ENCODE results near the gene CSKMT.
"Not testable (repeated sequence)": the region's sequence is repeated elsewhere in the genome, so short reads cannot be mapped to it uniquely, and the experiment has no call there.

The CSKMT gene

DNA sequence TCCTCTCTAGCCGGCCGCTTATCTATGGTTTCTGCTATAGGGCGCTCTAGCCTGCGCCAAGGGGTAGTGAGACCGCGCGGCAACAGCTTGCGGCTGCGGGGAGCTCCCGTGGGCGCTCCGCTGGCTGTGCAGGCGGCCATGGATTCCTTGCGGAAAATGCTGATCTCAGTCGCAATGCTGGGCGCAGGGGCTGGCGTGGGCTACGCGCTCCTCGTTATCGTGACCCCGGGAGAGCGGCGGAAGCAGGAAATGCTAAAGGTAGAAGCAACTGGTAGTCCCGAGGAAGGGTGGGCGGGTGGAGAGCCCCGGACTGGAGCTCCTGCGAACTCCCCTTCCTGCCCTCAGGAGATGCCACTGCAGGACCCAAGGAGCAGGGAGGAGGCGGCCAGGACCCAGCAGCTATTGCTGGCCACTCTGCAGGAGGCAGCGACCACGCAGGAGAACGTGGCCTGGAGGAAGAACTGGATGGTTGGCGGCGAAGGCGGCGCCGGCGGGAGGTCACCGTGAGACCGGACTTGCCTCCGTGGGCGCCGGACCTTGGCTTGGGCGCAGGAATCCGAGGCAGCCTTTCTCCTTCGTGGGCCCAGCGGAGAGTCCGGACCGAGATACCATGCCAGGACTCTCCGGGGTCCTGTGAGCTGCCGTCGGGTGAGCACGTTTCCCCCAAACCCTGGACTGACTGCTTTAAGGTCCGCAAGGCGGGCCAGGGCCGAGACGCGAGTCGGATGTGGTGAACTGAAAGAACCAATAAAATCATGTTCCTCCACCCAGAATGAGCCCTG is 6.7 kb downstream of the CSKMT start, which contains the start of the genes LBHD1 and UQCC3:
Gene LBHD1, minus strand, starts transcription at position 660 of the 782 bp plus-strand sequence. CDS start 2,236 bp downstream, outside the sequence.
Gene UQCC3, plus strand, starts transcription at position 66 of the 782 bp plus-strand sequence. Its CDS starts 73 bp downstream, at position 139.
- H3K27me3 ChIP-seq (ENCODE audit: control insufficient read depth in 5 of 5, insufficient read depth in 4 of 5, low read length in 5 of 5): no peaks in the 10 kb centered on the region
- peak within 1 kb of the TSS; percentile 83 to 91 (median 84) for H3K9ac ChIP-seq (ENCODE audit: low read length in 5 of 5)
- H3K4me1 ChIP-seq (ENCODE audit: control insufficient read depth in 5 of 5, insufficient read depth in 5 of 5, low read length in 5 of 5): peaks cover under 1 to 46% (median 36%) of the 10 kb centered on the region in 5 donors
- peaks cover 8 to 38% (median 18%) of the 10 kb centered on the region in 5 donors for H3K36me3 ChIP-seq (ENCODE audit: control insufficient read depth in 5 of 5, insufficient read depth in 5 of 5, low read length in 5 of 5)
- peak within 1 kb of the TSS; percentile 89 for H3K27ac ChIP-seq (ENCODE audit: low read depth, low read length)
- peak within 1 kb of the TSS; percentile 81 to 98 (median 94) for H3K4me3 ChIP-seq (ENCODE audit: low read depth in 1 of 5, low read length in 5 of 5)
- no peaks in the 10 kb centered on the region for H3K9me3 ChIP-seq (ENCODE audit: control insufficient read depth in 5 of 5, low read length in 5 of 5)

DNA sequence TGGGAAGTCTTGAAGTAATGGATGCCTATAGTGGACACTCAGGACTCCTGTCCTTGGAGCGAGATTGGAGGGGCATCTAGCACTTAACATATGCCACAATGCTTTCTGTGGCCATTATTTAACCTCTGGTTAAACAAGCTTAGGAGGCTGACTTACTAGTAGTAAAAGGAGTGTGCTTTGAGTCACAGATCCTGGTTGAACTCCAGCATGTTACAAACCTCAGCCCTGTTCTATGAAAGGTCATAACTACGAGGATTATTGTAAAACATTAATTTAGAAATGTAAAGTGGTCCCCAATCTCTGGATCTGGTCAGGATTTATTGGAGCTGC is 8.0 kb downstream of the CSKMT start:
- peak overlapping the region in 2 of 5 donors; percentile 30 to 83 for H3K9ac ChIP-seq (ENCODE audit: low read length in 5 of 5)
- H3K27ac ChIP-seq (ENCODE audit: low read depth, low read length): no peak overlapping the region
- H3K36me3 ChIP-seq (ENCODE audit: control insufficient read depth in 5 of 5, insufficient read depth in 5 of 5, low read length in 5 of 5): peaks cover 12 to 43% (median 25%) of the 10 kb centered on the region in 5 donors
- H3K9me3 ChIP-seq (ENCODE audit: control insufficient read depth in 5 of 5, low read length in 5 of 5): no peaks in the 10 kb centered on the region
- H3K4me3 ChIP-seq (ENCODE audit: low read depth in 1 of 5, low read length in 5 of 5): no peak overlapping the region
- H3K27me3 ChIP-seq (ENCODE audit: control insufficient read depth in 5 of 5, insufficient read depth in 4 of 5, low read length in 5 of 5): no peaks in the 10 kb centered on the region
- peaks cover 1 to 49% (median 39%) of the 10 kb centered on the region in 5 donors for H3K4me1 ChIP-seq (ENCODE audit: control insufficient read depth in 5 of 5, insufficient read depth in 5 of 5, low read length in 5 of 5)

DNA sequence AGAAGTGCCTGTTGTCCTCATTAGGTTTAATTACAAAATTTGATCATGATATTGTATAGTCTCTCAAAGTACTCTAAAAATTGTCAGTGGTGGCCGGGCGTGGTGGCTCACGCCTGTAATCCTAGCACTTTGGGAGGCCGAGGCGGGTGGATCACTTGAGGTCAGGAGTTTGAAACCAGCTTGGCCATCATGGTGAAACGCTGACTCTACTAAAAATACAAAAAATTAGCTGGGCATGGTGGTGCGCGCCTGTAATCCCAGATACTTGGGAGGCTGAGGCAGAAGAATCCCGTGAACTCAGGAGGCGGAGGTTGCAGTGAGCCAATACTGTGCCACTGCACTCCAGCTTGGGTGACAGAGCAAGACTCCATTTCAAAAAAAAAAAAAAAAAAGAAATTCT is 10.3 kb downstream of the CSKMT start:
- H3K4me1 ChIP-seq (ENCODE audit: control insufficient read depth in 5 of 5, insufficient read depth in 5 of 5, low read length in 5 of 5): peaks cover 8 to 51% (median 40%) of the 10 kb centered on the region in 5 donors
- peaks cover 12 to 38% (median 25%) of the 10 kb centered on the region in 5 donors for H3K36me3 ChIP-seq (ENCODE audit: control insufficient read depth in 5 of 5, insufficient read depth in 5 of 5, low read length in 5 of 5)
- H3K4me3 ChIP-seq (ENCODE audit: low read depth in 1 of 5, low read length in 5 of 5); H3K27ac ChIP-seq (ENCODE audit: low read depth, low read length); H3K9ac ChIP-seq (ENCODE audit: low read length in 5 of 5); H3K27me3 ChIP-seq (ENCODE audit: control insufficient read depth in 5 of 5, insufficient read depth in 4 of 5, low read length in 5 of 5); H3K9me3 ChIP-seq (ENCODE audit: control insufficient read depth in 5 of 5, low read length in 5 of 5): not testable (repeated sequence)

DNA sequence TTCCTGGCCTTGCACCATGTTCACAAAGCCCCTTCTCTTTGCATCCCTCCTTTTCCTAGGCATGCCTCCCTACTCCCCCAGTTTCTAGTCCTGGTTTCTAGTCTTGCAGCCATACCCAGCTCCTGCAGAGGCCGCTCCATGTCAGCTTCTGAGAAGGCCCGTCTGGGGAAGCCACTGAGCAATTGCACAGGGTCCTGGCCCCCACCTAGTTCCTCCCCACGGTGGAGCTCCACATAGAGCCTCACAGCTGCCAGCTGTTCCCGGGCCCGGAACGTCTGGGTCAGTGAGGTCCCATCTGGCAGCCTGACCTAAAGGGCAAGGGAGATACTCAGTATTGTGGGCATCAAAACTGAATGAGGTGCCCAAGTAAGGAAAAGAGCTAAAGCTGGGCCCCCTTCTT is 11.6 kb downstream of the CSKMT start:
- H3K27ac ChIP-seq (ENCODE audit: low read depth, low read length): peak overlapping the region; percentile 98
- H3K9me3 ChIP-seq (ENCODE audit: control insufficient read depth in 5 of 5, low read length in 5 of 5): no peaks in the 10 kb centered on the region
- peaks cover 10 to 53% (median 40%) of the 10 kb centered on the region in 5 donors for H3K4me1 ChIP-seq (ENCODE audit: control insufficient read depth in 5 of 5, insufficient read depth in 5 of 5, low read length in 5 of 5)
- peaks cover 12 to 38% (median 25%) of the 10 kb centered on the region in 5 donors for H3K36me3 ChIP-seq (ENCODE audit: control insufficient read depth in 5 of 5, insufficient read depth in 5 of 5, low read length in 5 of 5)
- no peaks in the 10 kb centered on the region for H3K27me3 ChIP-seq (ENCODE audit: control insufficient read depth in 5 of 5, insufficient read depth in 4 of 5, low read length in 5 of 5)
- peak overlapping the region in 2 of 5 donors; percentile 45 to 98 for H3K9ac ChIP-seq (ENCODE audit: low read length in 5 of 5)
- no peak overlapping the region for H3K4me3 ChIP-seq (ENCODE audit: low read depth in 1 of 5, low read length in 5 of 5)

DNA sequence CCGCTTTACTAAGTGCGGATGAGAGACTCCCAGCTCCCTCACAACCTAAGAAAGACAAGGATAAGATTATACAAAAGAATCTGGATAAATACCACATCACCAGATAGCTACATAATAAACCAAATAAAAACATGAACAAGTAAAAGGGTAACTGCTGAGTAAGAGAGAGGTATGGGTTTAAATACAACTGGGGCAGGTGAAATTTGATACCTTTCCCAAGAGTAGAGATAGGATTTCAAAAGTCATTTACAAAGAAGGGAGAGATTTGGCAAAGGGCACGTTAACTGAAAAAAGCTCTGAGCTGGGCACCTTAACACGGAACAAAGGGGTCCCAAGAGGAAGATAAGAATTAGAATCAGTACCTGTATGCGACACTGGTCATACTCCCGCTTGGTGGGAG is 12.0 kb downstream of the CSKMT start:
- no peaks in the 10 kb centered on the region for H3K27me3 ChIP-seq (ENCODE audit: control insufficient read depth in 5 of 5, insufficient read depth in 4 of 5, low read length in 5 of 5)
- peak overlapping the region in 3 of 5 donors; percentile 97 to 98 (median 98) for H3K9ac ChIP-seq (ENCODE audit: low read length in 5 of 5)
- peak overlapping the region; percentile 98 for H3K27ac ChIP-seq (ENCODE audit: low read depth, low read length)
- no peaks in the 10 kb centered on the region for H3K9me3 ChIP-seq (ENCODE audit: control insufficient read depth in 5 of 5, low read length in 5 of 5)
- H3K36me3 ChIP-seq (ENCODE audit: control insufficient read depth in 5 of 5, insufficient read depth in 5 of 5, low read length in 5 of 5): peaks cover 12 to 38% (median 25%) of the 10 kb centered on the region in 5 donors
- no peak overlapping the region for H3K4me3 ChIP-seq (ENCODE audit: low read depth in 1 of 5, low read length in 5 of 5)
- H3K4me1 ChIP-seq (ENCODE audit: control insufficient read depth in 5 of 5, insufficient read depth in 5 of 5, low read length in 5 of 5): peaks cover 10 to 49% (median 35%) of the 10 kb centered on the region in 5 donors

DNA sequence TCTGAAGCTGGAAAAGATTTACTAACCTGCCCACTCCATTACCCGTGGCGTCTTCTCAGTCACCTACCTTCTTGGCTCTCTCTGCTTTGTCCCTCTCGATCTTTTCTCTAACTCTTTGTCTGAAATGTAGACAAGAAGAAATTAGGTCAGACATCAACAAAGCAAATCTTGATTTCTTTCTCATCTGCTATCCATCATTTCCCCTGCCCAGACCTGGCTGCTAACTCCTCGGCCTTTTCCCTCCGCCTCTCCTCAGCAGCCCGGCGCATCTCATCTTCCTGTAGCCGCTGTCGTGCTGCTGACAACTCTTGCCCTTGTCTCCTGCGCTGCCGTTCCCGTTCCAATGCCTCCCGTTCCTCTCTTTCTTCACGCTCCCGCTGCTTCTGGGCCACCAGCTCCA is 12.6 kb downstream of the CSKMT start:
- no peaks in the 10 kb centered on the region for H3K9me3 ChIP-seq (ENCODE audit: control insufficient read depth in 5 of 5, low read length in 5 of 5)
- peak overlapping the region; percentile 91 to 98 (median 97) for H3K9ac ChIP-seq (ENCODE audit: low read length in 5 of 5)
- peak overlapping the region in 4 of 5 donors; percentile 79 to 93 (median 88) for H3K4me3 ChIP-seq (ENCODE audit: low read depth in 1 of 5, low read length in 5 of 5)
- peak overlapping the region; percentile 98 for H3K27ac ChIP-seq (ENCODE audit: low read depth, low read length)
- H3K4me1 ChIP-seq (ENCODE audit: control insufficient read depth in 5 of 5, insufficient read depth in 5 of 5, low read length in 5 of 5): peaks cover 10 to 44% (median 30%) of the 10 kb centered on the region in 5 donors
- no peaks in the 10 kb centered on the region for H3K27me3 ChIP-seq (ENCODE audit: control insufficient read depth in 5 of 5, insufficient read depth in 4 of 5, low read length in 5 of 5)
- peaks cover 12 to 38% (median 25%) of the 10 kb centered on the region in 5 donors for H3K36me3 ChIP-seq (ENCODE audit: control insufficient read depth in 5 of 5, insufficient read depth in 5 of 5, low read length in 5 of 5)

GRCh38 chr11:62678433-62678769 is 13.3 kb downstream of the CSKMT start:
- peak overlapping the region; percentile 98 for H3K27ac ChIP-seq (ENCODE audit: low read depth, low read length)
- H3K9ac ChIP-seq (ENCODE audit: low read length in 5 of 5): peak overlapping the region; percentile 91 to 98 (median 97)
- H3K4me3 ChIP-seq (ENCODE audit: low read depth in 1 of 5, low read length in 5 of 5): peak overlapping the region; percentile 79 to 93 (median 86)
- peaks cover 10 to 37% (median 23%) of the 10 kb centered on the region in 5 donors for H3K4me1 ChIP-seq (ENCODE audit: control insufficient read depth in 5 of 5, insufficient read depth in 5 of 5, low read length in 5 of 5)
- H3K36me3 ChIP-seq (ENCODE audit: control insufficient read depth in 5 of 5, insufficient read depth in 5 of 5, low read length in 5 of 5): peaks cover 12 to 33% (median 22%) of the 10 kb centered on the region in 5 donors
- H3K27me3 ChIP-seq (ENCODE audit: control insufficient read depth in 5 of 5, insufficient read depth in 4 of 5, low read length in 5 of 5): no peaks in the 10 kb centered on the region
- H3K9me3 ChIP-seq (ENCODE audit: control insufficient read depth in 5 of 5, low read length in 5 of 5): no peaks in the 10 kb centered on the region

GRCh38 chr11:62678770-62679696 is 13.9 kb downstream of the CSKMT start, which contains the start of gene UBXN1:
UBXN1 (minus strand) TSS chr11:62679073; CDS start chr11:62678923, 150 bp downstream.
- peak within 1 kb of the TSS; percentile 91 to 98 (median 97) for H3K9ac ChIP-seq (ENCODE audit: low read length in 5 of 5)
- peak within 1 kb of the TSS; percentile 79 to 93 (median 86) for H3K4me3 ChIP-seq (ENCODE audit: low read depth in 1 of 5, low read length in 5 of 5)
- peaks cover 10 to 35% (median 23%) of the 10 kb centered on the region in 5 donors for H3K4me1 ChIP-seq (ENCODE audit: control insufficient read depth in 5 of 5, insufficient read depth in 5 of 5, low read length in 5 of 5)
- H3K27me3 ChIP-seq (ENCODE audit: control insufficient read depth in 5 of 5, insufficient read depth in 4 of 5, low read length in 5 of 5): no peaks in the 10 kb centered on the region
- H3K36me3 ChIP-seq (ENCODE audit: control insufficient read depth in 5 of 5, insufficient read depth in 5 of 5, low read length in 5 of 5): peaks cover 12 to 27% (median 19%) of the 10 kb centered on the region in 5 donors
- H3K27ac ChIP-seq (ENCODE audit: low read depth, low read length): peak within 1 kb of the TSS; percentile 98
- no peaks in the 10 kb centered on the region for H3K9me3 ChIP-seq (ENCODE audit: control insufficient read depth in 5 of 5, low read length in 5 of 5)

DNA sequence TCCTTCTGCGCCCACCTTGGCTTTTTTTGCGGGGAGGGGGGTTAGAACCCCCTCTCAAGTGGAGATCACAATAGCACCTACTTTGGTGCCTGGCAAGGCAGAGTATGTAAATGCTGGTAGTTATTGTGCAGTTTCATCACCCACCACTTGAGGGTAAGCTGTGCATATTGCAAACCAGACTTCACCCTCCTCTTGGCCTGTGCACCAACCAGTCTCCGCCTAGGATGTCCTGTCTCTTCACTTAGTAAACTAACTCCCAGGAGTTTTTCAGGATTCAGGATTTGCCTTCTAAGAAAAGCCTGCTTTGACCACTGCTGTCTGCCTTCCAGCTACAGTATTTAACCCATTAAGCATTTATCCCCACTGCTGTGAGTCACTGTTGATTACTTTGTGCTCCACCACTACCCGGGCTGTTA is 15.7 kb downstream of the CSKMT start:
- H3K36me3 ChIP-seq (ENCODE audit: control insufficient read depth in 5 of 5, insufficient read depth in 5 of 5, low read length in 5 of 5): peaks cover 9 to 20% (median 19%) of the 10 kb centered on the region in 5 donors
- no peaks in the 10 kb centered on the region for H3K27me3 ChIP-seq (ENCODE audit: control insufficient read depth in 5 of 5, insufficient read depth in 4 of 5, low read length in 5 of 5)
- peak overlapping the region; percentile 79 for H3K27ac ChIP-seq (ENCODE audit: low read depth, low read length)
- no peaks in the 10 kb centered on the region for H3K9me3 ChIP-seq (ENCODE audit: control insufficient read depth in 5 of 5, low read length in 5 of 5)
- peaks cover 10 to 35% (median 23%) of the 10 kb centered on the region in 5 donors for H3K4me1 ChIP-seq (ENCODE audit: control insufficient read depth in 5 of 5, insufficient read depth in 5 of 5, low read length in 5 of 5)
- H3K9ac ChIP-seq (ENCODE audit: low read length in 5 of 5): peak overlapping the region in 1 of 5 donors; percentile 16
- no peak overlapping the region for H3K4me3 ChIP-seq (ENCODE audit: low read depth in 1 of 5, low read length in 5 of 5)
